ENCODE data around the gene PHKG2.

GRCh38 chr16:30775392-30776188 lies 27.4 kb downstream of the PHKG2 start:
- no peak for TF ChIP-seq CTCF (IDR thresholded peaks at IDR 0.05; ENCODE audit: low read length)
- no peak for TF ChIP-seq EZH2 (optimal IDR thresholded peaks at IDR 0.05; ENCODE audit: low read depth, low read length)
